ENCODE measurements around the gene DCDC1. TPM values are rescaled to one million over a fixed set of nuclear protein-coding genes. Genes with fewer than 3 reads are reported as not detected.

Gene DCDC1
- total RNA-seq, 2 donors from 2014 or later = not detected

DNA sequence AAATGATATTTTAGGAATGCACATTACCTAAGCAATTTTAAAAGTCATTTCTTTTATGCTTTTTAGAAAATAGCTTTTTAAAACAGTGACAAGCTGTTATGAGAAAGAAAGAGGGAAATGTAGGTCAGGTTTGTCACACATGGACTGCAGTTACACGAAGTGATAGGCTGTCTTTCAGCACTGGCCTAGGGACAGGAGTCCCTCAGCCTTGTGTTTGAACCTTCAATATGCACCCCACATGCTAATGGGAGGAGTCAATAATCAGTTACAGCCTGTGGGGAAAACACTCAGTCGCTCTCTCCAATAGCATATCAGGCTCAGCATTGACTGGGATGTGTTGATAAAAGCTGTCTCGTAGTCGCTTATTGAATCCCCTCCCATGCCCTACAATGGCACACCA, 45.9 kb upstream of the DCDC1 start:
- Histone ChIP-seq H3K27me3 (no peaks in the 10 kb centered on the region), H3K9me3 (no peaks in the 10 kb centered on the region), H3K36me3 (no peaks in the 10 kb centered on the region), H3K4me1 (no peaks in the 10 kb centered on the region), H3K27ac (no peak overlapping the region), H3K4me3 (no peak overlapping the region), H3K9ac (ENCODE audit: low read depth in 2 of 2, low read length in 2 of 2) (no peak overlapping the region)
- intact Hi-C loops (cut with DNase I) = no loop called here
- DNase-seq = no peak
- TF ChIP-seq, protein P1, sequence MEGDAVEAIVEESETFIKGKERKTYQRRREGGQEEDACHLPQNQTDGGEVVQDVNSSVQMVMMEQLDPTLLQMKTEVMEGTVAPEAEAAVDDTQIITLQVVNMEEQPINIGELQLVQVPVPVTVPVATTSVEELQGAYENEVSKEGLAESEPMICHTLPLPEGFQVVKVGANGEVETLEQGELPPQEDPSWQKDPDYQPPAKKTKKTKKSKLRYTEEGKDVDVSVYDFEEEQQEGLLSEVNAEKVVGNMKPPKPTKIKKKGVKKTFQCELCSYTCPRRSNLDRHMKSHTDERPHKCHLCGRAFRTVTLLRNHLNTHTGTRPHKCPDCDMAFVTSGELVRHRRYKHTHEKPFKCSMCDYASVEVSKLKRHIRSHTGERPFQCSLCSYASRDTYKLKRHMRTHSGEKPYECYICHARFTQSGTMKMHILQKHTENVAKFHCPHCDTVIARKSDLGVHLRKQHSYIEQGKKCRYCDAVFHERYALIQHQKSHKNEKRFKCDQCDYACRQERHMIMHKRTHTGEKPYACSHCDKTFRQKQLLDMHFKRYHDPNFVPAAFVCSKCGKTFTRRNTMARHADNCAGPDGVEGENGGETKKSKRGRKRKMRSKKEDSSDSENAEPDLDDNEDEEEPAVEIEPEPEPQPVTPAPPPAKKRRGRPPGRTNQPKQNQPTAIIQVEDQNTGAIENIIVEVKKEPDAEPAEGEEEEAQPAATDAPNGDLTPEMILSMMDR (IDR thresholded peaks at IDR 0.05) = no peak

DNA sequence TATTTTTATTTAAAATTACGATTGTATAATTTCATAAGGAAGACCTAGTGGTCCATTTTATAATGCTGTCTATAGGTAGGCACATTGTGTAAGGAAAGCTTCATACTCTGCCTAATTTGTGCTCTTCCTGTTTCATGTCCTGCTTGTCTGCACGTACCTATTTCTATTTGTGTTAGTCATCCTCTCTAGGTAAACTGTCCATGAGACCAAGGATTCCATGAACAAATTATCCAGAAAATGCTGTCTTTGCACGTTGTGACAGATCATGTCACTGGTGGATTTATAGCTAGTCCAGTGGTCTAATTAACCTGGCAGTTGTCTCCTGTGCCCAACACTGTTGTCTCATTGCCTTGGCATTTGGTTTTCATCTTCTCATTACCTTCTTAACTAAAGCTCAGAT, 44.8 kb upstream of the DCDC1 start:
- intact Hi-C loops (cut with DNase I) = no loop called here
- Histone ChIP-seq H3K27ac (no peak overlapping the region), H3K27me3 (no peaks in the 10 kb centered on the region), H3K9me3 (no peaks in the 10 kb centered on the region), H3K4me1 (no peaks in the 10 kb centered on the region), H3K9ac (ENCODE audit: low read depth in 2 of 2, low read length in 2 of 2) (no peak overlapping the region), H3K4me3 (no peak overlapping the region), H3K36me3 (no peaks in the 10 kb centered on the region)
- TF ChIP-seq, protein P1 (IDR thresholded peaks at IDR 0.05) = no peak
- no peak for DNase-seq

DNA sequence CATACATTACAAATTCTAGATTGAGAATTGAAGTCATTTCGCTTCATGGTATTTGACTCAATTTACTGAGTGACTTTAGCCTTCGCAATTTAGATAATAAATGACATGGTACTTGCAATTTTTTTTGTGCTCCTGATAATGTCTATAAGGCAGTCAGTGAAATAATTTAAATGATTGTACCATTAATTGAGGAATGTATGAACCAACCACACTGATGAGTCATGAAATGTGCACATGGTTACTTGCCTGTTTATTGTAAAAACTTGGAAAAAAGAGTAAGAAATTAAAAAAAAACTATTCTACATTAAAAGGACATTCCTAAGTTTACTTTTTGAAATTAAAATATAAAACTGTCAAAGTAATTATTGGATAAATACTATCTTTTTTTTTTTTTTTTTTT, 43.4 kb upstream of the DCDC1 start:
- intact Hi-C loops (cut with DNase I) = no loop called here
- H3K4me1 ChIP-seq = no peaks in the 10 kb centered on the region
- H3K36me3 ChIP-seq = no peaks in the 10 kb centered on the region
- no peak overlapping the region for H3K9ac ChIP-seq (ENCODE audit: low read depth in 2 of 2, low read length in 2 of 2)
- no peak overlapping the region for H3K27ac ChIP-seq
- no peak for DNase-seq
- H3K4me3 ChIP-seq = no peak overlapping the region
- H3K27me3 ChIP-seq = no peaks in the 10 kb centered on the region
- no peaks in the 10 kb centered on the region for H3K9me3 ChIP-seq
- TF ChIP-seq, protein P1 (IDR thresholded peaks at IDR 0.05) = no peak

DNA sequence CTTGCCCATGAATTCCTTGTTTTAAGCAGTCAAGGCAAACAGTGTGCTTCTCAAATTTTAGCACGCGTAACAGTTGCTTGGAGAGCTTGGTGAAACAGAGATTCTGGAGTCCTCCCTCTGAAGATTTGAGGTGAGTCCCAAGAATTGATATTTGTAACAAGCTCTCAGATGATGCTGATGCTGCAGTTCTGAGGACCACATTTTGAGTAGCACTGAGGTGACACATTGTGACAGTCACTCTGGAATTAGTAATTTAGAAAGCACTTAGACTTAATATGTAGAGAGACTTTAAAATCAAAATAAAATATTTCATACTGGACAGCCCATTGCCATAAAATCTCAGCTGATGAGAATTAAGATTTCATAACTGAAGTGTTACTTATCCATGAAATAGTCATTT, 38.7 kb upstream of the DCDC1 start:
- intact Hi-C loops (cut with DNase I) = no loop called here
- no peaks in the 10 kb centered on the region for H3K36me3 ChIP-seq

DNA sequence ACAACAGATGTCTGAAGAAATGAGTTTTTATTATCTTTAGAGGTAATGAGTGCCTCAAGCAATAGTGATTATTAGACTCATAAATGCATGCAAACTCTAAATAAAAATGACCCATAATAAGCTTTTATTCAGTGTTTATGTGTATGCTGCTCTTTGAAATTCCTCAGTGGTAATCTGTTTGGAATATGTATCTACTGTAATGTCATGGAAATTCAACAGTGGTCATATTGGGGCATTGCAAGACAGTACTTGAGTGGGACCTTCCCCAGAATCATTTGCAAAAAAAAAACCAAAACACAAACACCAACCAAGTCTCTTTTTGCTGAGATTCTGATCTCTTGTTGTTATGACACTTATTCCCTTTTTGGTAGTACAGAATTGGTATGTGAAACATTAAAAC, 35.1 kb upstream of the DCDC1 start:
- TF ChIP-seq, protein P1 (IDR thresholded peaks at IDR 0.05) = no peak
- Histone ChIP-seq H3K9ac (ENCODE audit: low read depth in 2 of 2, low read length in 2 of 2) (no peak overlapping the region), H3K9me3 (no peaks in the 10 kb centered on the region), H3K27me3 (no peaks in the 10 kb centered on the region), H3K27ac (no peak overlapping the region), H3K36me3 (no peaks in the 10 kb centered on the region), H3K4me1 (no peaks in the 10 kb centered on the region), H3K4me3 (no peak overlapping the region)
- no peak for DNase-seq
- intact Hi-C loops (cut with DNase I) = no loop called here

More for the DNA sequence above, 38.7 kb upstream of the DCDC1 start:
- Histone ChIP-seq H3K4me3 (no peak overlapping the region), H3K27me3 (no peaks in the 10 kb centered on the region), H3K4me1 (no peaks in the 10 kb centered on the region), H3K9ac (ENCODE audit: low read depth in 2 of 2, low read length in 2 of 2) (no peak overlapping the region), H3K9me3 (no peaks in the 10 kb centered on the region), H3K27ac (no peak overlapping the region)
- DNase-seq = no peak
- TF ChIP-seq, protein P1 (IDR thresholded peaks at IDR 0.05) = no peak
